Measurements from ENCODE around the gene VGF. TPM values are rescaled to one million over a fixed set of nuclear protein-coding genes. Genes with fewer than 3 reads are reported as not detected.
A peak's percentile ranks its signal among the peaks of the same experiment; 100 is the strongest.
"Not testable (repeated sequence)": the region's sequence is repeated elsewhere in the genome, so short reads cannot be mapped to it uniquely, and the experiment has no call there.

VGF gene
- total RNA-seq, 1 donor from 2014 or later: 4.2 TPM

DNA sequence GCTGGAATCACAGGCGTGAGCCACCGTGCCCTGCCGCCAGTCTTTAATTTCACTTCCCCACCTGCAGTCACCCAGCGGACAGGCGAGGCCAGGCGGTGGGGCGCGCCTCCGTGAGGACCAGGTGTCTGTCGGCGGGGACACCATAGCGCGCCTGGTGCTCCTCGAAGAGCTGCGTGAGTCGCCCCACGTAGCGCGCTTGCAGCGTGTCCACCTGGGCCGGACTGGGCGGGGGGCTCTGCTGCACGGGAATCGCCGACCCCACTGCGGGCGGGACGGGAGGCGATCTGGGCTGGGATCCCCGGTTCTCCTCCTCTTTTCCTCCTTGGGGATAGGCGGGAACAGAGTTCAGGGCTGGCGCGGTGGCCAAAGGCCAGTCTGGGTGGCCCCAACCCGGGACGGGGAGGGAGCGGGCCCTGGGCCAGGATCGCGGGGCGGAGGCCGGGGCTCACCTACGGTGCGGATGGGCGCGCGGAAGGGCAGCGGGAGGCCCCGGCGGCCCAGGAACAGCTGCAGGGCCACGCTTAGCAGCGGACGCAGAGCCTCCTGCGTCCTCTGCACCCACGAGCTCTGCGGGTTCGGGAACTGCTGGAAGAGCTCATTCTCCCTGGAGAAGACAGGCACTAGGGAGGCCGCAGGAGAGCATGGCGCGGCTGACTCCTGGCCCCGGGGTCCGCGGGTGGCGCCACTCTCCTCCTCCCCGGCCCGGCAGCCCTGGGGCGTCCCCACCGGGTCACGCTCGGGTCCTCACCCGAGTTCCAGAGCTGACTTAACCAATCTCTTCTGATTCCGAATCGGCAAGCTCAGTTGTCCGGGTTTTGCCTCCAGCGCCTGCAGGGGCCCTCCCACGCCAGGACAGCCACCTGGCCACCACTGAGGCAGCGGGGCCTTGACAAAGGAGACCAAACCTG is 36.6 kb upstream of the VGF start:
- H3K36me3 Mint-ChIP-seq: no peaks in the 10 kb centered on the region
- H3K4me1 Mint-ChIP-seq (ENCODE audit: unreplicated experiment): peaks cover 5% of the 10 kb centered on the region
- H3K27me3 Mint-ChIP-seq: peaks cover 47% of the 10 kb centered on the region
- H3K9me3 Mint-ChIP-seq: no peaks in the 10 kb centered on the region
- H3K27ac Mint-ChIP-seq: no peak overlapping the region
- TF ChIP-seq CTCF (conservative IDR thresholded peaks at IDR 0.05): no peak
- no peak overlapping the region for H3K4me3 Mint-ChIP-seq
- DNase-seq (ENCODE audit: extremely low spot score, unreplicated experiment): no peak

GRCh38 chr7:101200862-101201599 is 35.7 kb upstream of the VGF start, which contains the start of gene MOGAT3:
MOGAT3 (minus strand) TSS chr7:101201036; CDS start chr7:101200854, 182 bp downstream.
- no peaks in the 10 kb centered on the region for H3K9me3 Mint-ChIP-seq
- peaks cover 47% of the 10 kb centered on the region for H3K27me3 Mint-ChIP-seq
- DNase-seq (ENCODE audit: extremely low spot score, unreplicated experiment): no peak
- H3K27ac Mint-ChIP-seq: peak within 1 kb of the TSS; percentile 21
- peak within 1 kb of the TSS; percentile 11 for H3K4me3 Mint-ChIP-seq
- peaks cover 5% of the 10 kb centered on the region for H3K4me1 Mint-ChIP-seq (ENCODE audit: unreplicated experiment)
- H3K36me3 Mint-ChIP-seq: no peaks in the 10 kb centered on the region
- no peak for TF ChIP-seq CTCF (conservative IDR thresholded peaks at IDR 0.05)

DNA sequence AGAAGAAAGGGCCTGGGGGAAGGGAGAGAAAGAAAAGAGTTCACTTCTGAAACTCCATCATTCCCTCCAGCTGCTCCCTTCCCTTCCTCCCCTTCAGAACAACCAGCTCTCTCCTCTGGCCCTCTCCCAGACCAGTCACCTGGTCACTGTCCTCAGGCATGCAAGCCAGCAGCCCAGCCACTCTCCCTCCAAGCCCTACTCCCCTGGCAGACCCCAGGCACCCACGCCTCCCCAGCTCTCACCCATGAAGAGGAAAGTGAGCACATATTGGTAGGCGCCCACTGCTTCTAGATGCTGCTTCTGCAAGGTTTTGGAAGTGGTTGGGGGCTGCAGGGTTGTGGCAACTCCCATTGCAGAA is 35.1 kb upstream of the VGF start:
- Mint-ChIP-seq H3K9me3 (no peaks in the 10 kb centered on the region), H3K4me1 (ENCODE audit: unreplicated experiment) (peaks cover 5% of the 10 kb centered on the region), H3K27ac (no peak overlapping the region), H3K27me3 (peaks cover 47% of the 10 kb centered on the region), H3K4me3 (peak overlapping the region; percentile 11), H3K36me3 (no peaks in the 10 kb centered on the region)
- no peak for TF ChIP-seq CTCF (conservative IDR thresholded peaks at IDR 0.05)
- no peak for DNase-seq (ENCODE audit: extremely low spot score, unreplicated experiment)

GRCh38 chr7:101199522-101199921 is 34.2 kb upstream of the VGF start:
- peaks cover 52% of the 10 kb centered on the region for H3K27me3 Mint-ChIP-seq
- H3K36me3 Mint-ChIP-seq: not testable (repeated sequence)

GRCh38 chr7:101198476-101198875 is 33.1 kb upstream of the VGF start:
- TF ChIP-seq CTCF (conservative IDR thresholded peaks at IDR 0.05): no peak
- no peak for DNase-seq (ENCODE audit: extremely low spot score, unreplicated experiment)
- H3K9me3 Mint-ChIP-seq: no peaks in the 10 kb centered on the region
- H3K27ac Mint-ChIP-seq: no peak overlapping the region
- H3K27me3 Mint-ChIP-seq: peaks cover 42% of the 10 kb centered on the region
- peaks cover 5% of the 10 kb centered on the region for H3K4me1 Mint-ChIP-seq (ENCODE audit: unreplicated experiment)
- no peak overlapping the region for H3K4me3 Mint-ChIP-seq
- no peaks in the 10 kb centered on the region for H3K36me3 Mint-ChIP-seq

More at GRCh38 chr7:101199522-101199921, 34.2 kb upstream of the VGF start:
- not testable (repeated sequence) for DNase-seq (ENCODE audit: extremely low spot score, unreplicated experiment); H3K27ac Mint-ChIP-seq; H3K9me3 Mint-ChIP-seq; H3K4me3 Mint-ChIP-seq; H3K4me1 Mint-ChIP-seq (ENCODE audit: unreplicated experiment)

DNA sequence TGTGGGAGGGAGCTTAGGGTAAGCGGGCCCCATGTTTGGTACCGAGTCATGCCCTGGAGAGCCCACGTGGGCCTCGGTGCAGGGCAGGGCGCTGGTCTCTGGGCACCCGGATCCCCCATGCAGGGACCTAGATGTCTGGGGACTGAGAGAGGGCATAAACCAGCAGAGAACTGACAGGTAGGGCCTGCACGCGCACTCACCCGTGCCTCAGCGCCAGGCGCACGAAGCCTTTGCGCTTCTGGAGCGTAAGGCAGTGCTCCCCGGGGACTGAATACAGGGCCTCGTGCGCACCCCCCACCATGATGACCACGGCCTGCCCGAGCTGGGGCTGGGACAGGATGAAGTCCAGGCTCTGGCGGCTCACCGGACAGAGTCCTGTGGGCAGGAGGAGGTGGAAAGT is 32.6 kb upstream of the VGF start:
- Mint-ChIP-seq H3K4me1 (ENCODE audit: unreplicated experiment) (peaks cover 5% of the 10 kb centered on the region), H3K36me3 (no peaks in the 10 kb centered on the region), H3K9me3 (no peaks in the 10 kb centered on the region), H3K4me3 (no peak overlapping the region), H3K27ac (no peak overlapping the region), H3K27me3 (peaks cover 39% of the 10 kb centered on the region)
- DNase-seq (ENCODE audit: extremely low spot score, unreplicated experiment): no peak
- TF ChIP-seq CTCF (conservative IDR thresholded peaks at IDR 0.05): no peak
